ENCODE results near the gene LHPP.

LHPP gene

GRCh38 chr10:124654686-124655085 lies 193.1 kb downstream of the LHPP start:
- Histone ChIP-seq H2AK5ac (ENCODE audit: low read length, severe bottlenecking) (no peak overlapping the region), H3K27ac (ENCODE audit: low read length, poor library complexity, severe bottlenecking) (no peak overlapping the region), H3K4me1 (ENCODE audit: control insufficient read depth, insufficient read depth, low read depth, low read length) (peaks cover 12% of the 10 kb centered on the region), H3K14ac (ENCODE audit: low read length in 2 of 2) (no peak overlapping the region), H3K4ac (ENCODE audit: low read depth in 1 of 2, low read length in 2 of 2) (no peak overlapping the region), H2AFZ (ENCODE audit: low read depth, low read length) (no peak overlapping the region), H3K23ac (ENCODE audit: low read length in 2 of 2) (no peak overlapping the region), H2BK5ac (ENCODE audit: low read depth, low read length, poor library complexity, severe bottlenecking) (no peak overlapping the region), H3K36me3 (ENCODE audit: control insufficient read depth in 1 of 2, insufficient read depth in 2 of 2, low read depth in 1 of 2, low read length in 2 of 2) (peaks cover 4 to 24% of the 10 kb centered on the region in 2 experiments), H3K9me3 (ENCODE audit: control insufficient read depth, low read length) (no peaks in the 10 kb centered on the region), H4K91ac (ENCODE audit: low read length) (no peak overlapping the region), H2BK120ac (ENCODE audit: low read depth, low read length) (no peak overlapping the region), H3K79me1 (replicated peaks; ENCODE audit: low read length, poor library complexity, severe bottlenecking) (peaks cover 46% of the 10 kb centered on the region), H3K18ac (ENCODE audit: low read depth in 1 of 2, low read length in 2 of 2) (no peak overlapping the region), H3K4me3 (ENCODE audit: insufficient read depth in 1 of 2, low read depth in 1 of 2, low read length in 2 of 2) (no peak overlapping the region), H2BK12ac (ENCODE audit: low read length in 2 of 2) (no peak overlapping the region), H2BK15ac (ENCODE audit: low read depth, poor library complexity, severe bottlenecking) (no peak overlapping the region), H4K8ac (ENCODE audit: low read length) (no peak overlapping the region), H3K4me2 (ENCODE audit: low read length, poor library complexity, severe bottlenecking) (no peak overlapping the region), H3K9ac (ENCODE audit: low read length) (no peak overlapping the region), H3K27me3 (ENCODE audit: control insufficient read depth in 1 of 2, insufficient read depth in 1 of 2, low read length in 2 of 2) (no peaks in the 10 kb centered on the region)
- 97% methylated on average over 7 of the region's 7 CpGs for WGBS
- no peak for DNase-seq

- no peak overlapping the region for H3K9ac ChIP-seq (ENCODE audit: low read length)
Observed at GRCh38 chr10:124655191-124656112, 193.8 kb downstream of the LHPP start.

GRCh38 chr10:124656113-124656490 lies 194.5 kb downstream of the LHPP start:
- H3K4ac ChIP-seq (ENCODE audit: low read depth in 1 of 2, low read length in 2 of 2), result no peak overlapping the region
- H3K4me1 ChIP-seq (ENCODE audit: control insufficient read depth, insufficient read depth, low read depth, low read length), result peaks cover 5% of the 10 kb centered on the region
- DNase-seq, result no peak
- H4K8ac ChIP-seq (ENCODE audit: low read length), result no peak overlapping the region
- no peak overlapping the region for H3K9ac ChIP-seq (ENCODE audit: low read length)
- no peak overlapping the region for H3K18ac ChIP-seq (ENCODE audit: low read depth in 1 of 2, low read length in 2 of 2)
- H3K36me3 ChIP-seq (ENCODE audit: control insufficient read depth in 1 of 2, insufficient read depth in 2 of 2, low read depth in 1 of 2, low read length in 2 of 2), result peaks cover 6 to 28% of the 10 kb centered on the region in 2 experiments
- no peak overlapping the region for H2BK5ac ChIP-seq (ENCODE audit: low read depth, low read length, poor library complexity, severe bottlenecking)
- no peak overlapping the region for H2BK12ac ChIP-seq (ENCODE audit: low read length in 2 of 2)
- no peak overlapping the region for H2AFZ ChIP-seq (ENCODE audit: low read depth, low read length)
- no peak overlapping the region for H3K27ac ChIP-seq (ENCODE audit: low read length, poor library complexity, severe bottlenecking)
- no peak overlapping the region for H2BK120ac ChIP-seq (ENCODE audit: low read depth, low read length)
- no peak overlapping the region for H3K4me3 ChIP-seq (ENCODE audit: insufficient read depth in 1 of 2, low read depth in 1 of 2, low read length in 2 of 2)
- no peaks in the 10 kb centered on the region for H3K27me3 ChIP-seq (ENCODE audit: control insufficient read depth in 1 of 2, insufficient read depth in 1 of 2, low read length in 2 of 2)
- no peaks in the 10 kb centered on the region for H3K9me3 ChIP-seq (ENCODE audit: control insufficient read depth, low read length)
- H2AK5ac ChIP-seq (ENCODE audit: low read length, severe bottlenecking), result no peak overlapping the region
- H3K4me2 ChIP-seq (ENCODE audit: low read length, poor library complexity, severe bottlenecking), result no peak overlapping the region
- peaks cover 39% of the 10 kb centered on the region for H3K79me1 ChIP-seq (replicated peaks; ENCODE audit: low read length, poor library complexity, severe bottlenecking)
- no peak overlapping the region for H4K91ac ChIP-seq (ENCODE audit: low read length)
- H3K14ac ChIP-seq (ENCODE audit: low read length in 2 of 2), result no peak overlapping the region
- WGBS, result 95% methylated on average over 7 of the region's 7 CpGs
- no peak overlapping the region for H2BK15ac ChIP-seq (ENCODE audit: low read depth, poor library complexity, severe bottlenecking)
- no peak overlapping the region for H3K23ac ChIP-seq (ENCODE audit: low read length in 2 of 2)

More at GRCh38 chr10:124655191-124656112, 193.8 kb downstream of the LHPP start:
- Histone ChIP-seq H3K4ac (ENCODE audit: low read depth in 1 of 2, low read length in 2 of 2) (no peak overlapping the region), H2AFZ (ENCODE audit: low read depth, low read length) (no peak overlapping the region), H2BK5ac (ENCODE audit: low read depth, low read length, poor library complexity, severe bottlenecking) (no peak overlapping the region), H3K79me1 (replicated peaks; ENCODE audit: low read length, poor library complexity, severe bottlenecking) (peaks cover 41% of the 10 kb centered on the region), H3K4me2 (ENCODE audit: low read length, poor library complexity, severe bottlenecking) (no peak overlapping the region), H2BK120ac (ENCODE audit: low read depth, low read length) (no peak overlapping the region), H3K4me1 (ENCODE audit: control insufficient read depth, insufficient read depth, low read depth, low read length) (peaks cover 10% of the 10 kb centered on the region), H3K14ac (ENCODE audit: low read length in 2 of 2) (no peak overlapping the region), H3K27ac (ENCODE audit: low read length, poor library complexity, severe bottlenecking) (no peak overlapping the region), H3K27me3 (ENCODE audit: control insufficient read depth in 1 of 2, insufficient read depth in 1 of 2, low read length in 2 of 2) (no peaks in the 10 kb centered on the region), H3K23ac (ENCODE audit: low read length in 2 of 2) (no peak overlapping the region), H3K18ac (ENCODE audit: low read depth in 1 of 2, low read length in 2 of 2) (no peak overlapping the region), H3K9me3 (ENCODE audit: control insufficient read depth, low read length) (no peaks in the 10 kb centered on the region), H2BK12ac (ENCODE audit: low read length in 2 of 2) (no peak overlapping the region), H3K36me3 (ENCODE audit: control insufficient read depth in 1 of 2, insufficient read depth in 2 of 2, low read depth in 1 of 2, low read length in 2 of 2) (peaks cover 4 to 28% of the 10 kb centered on the region in 2 experiments), H2BK15ac (ENCODE audit: low read depth, poor library complexity, severe bottlenecking) (no peak overlapping the region), H3K4me3 (ENCODE audit: insufficient read depth in 1 of 2, low read depth in 1 of 2, low read length in 2 of 2) (no peak overlapping the region), H4K91ac (ENCODE audit: low read length) (no peak overlapping the region), H4K8ac (ENCODE audit: low read length) (no peak overlapping the region), H2AK5ac (ENCODE audit: low read length, severe bottlenecking) (no peak overlapping the region)
- WGBS, result 95% methylated on average over 13 of the region's 13 CpGs
- no peak for DNase-seq

GRCh38 chr10:124656541-124656940 lies 194.9 kb downstream of the LHPP start:
- WGBS, result 95% methylated on average over 3 of the region's 6 CpGs
- Histone ChIP-seq H3K36me3 (ENCODE audit: control insufficient read depth in 1 of 2, insufficient read depth in 2 of 2, low read depth in 1 of 2, low read length in 2 of 2) (peaks cover 6 to 24% of the 10 kb centered on the region in 2 experiments), H3K18ac (ENCODE audit: low read depth in 1 of 2, low read length in 2 of 2) (no peak overlapping the region), H3K79me1 (replicated peaks; ENCODE audit: low read length, poor library complexity, severe bottlenecking) (peaks cover 37% of the 10 kb centered on the region), H3K23ac (ENCODE audit: low read length in 2 of 2) (no peak overlapping the region), H3K4me1 (ENCODE audit: control insufficient read depth, insufficient read depth, low read depth, low read length) (peaks cover under 1% of the 10 kb centered on the region), H3K9me3 (ENCODE audit: control insufficient read depth, low read length) (no peaks in the 10 kb centered on the region), H3K4me2 (ENCODE audit: low read length, poor library complexity, severe bottlenecking) (no peak overlapping the region), H3K14ac (ENCODE audit: low read length in 2 of 2) (no peak overlapping the region), H4K91ac (ENCODE audit: low read length) (no peak overlapping the region), H4K8ac (ENCODE audit: low read length) (no peak overlapping the region), H3K4me3 (ENCODE audit: insufficient read depth in 1 of 2, low read depth in 1 of 2, low read length in 2 of 2) (no peak overlapping the region), H2BK15ac (ENCODE audit: low read depth, poor library complexity, severe bottlenecking) (no peak overlapping the region), H2BK120ac (ENCODE audit: low read depth, low read length) (no peak overlapping the region), H2BK12ac (ENCODE audit: low read length in 2 of 2) (no peak overlapping the region), H2BK5ac (ENCODE audit: low read depth, low read length, poor library complexity, severe bottlenecking) (no peak overlapping the region), H3K27ac (ENCODE audit: low read length, poor library complexity, severe bottlenecking) (no peak overlapping the region), H3K27me3 (ENCODE audit: control insufficient read depth in 1 of 2, insufficient read depth in 1 of 2, low read length in 2 of 2) (no peaks in the 10 kb centered on the region), H2AK5ac (ENCODE audit: low read length, severe bottlenecking) (no peak overlapping the region), H3K9ac (ENCODE audit: low read length) (no peak overlapping the region), H3K4ac (ENCODE audit: low read depth in 1 of 2, low read length in 2 of 2) (no peak overlapping the region), H2AFZ (ENCODE audit: low read depth, low read length) (no peak overlapping the region)
- no peak for DNase-seq
